ENCODE measurements around the gene BRD9.

- TF ChIP-seq CTCF (IDR thresholded peaks at IDR 0.05) (no peak), POLR2A (IDR thresholded peaks at IDR 0.05) (no peak)
These were observed 39.1 kb upstream of the BRD9 start for GRCh38 chr5:931570-932145.

Measured in tibial nerve (tissue), 3 donors.